ENCODE data around the gene SLC25A43. TPM values are rescaled to one million over a fixed set of nuclear protein-coding genes. Genes with fewer than 3 reads are reported as not detected.

The SLC25A43 gene
- total RNA-seq, 4 donors from 2014 or later, result 7.9 to 18.0 (median 14.3) TPM

GRCh38 chrX:119442286-119442685, 43.1 kb downstream of the SLC25A43 start:
- TF ChIP-seq POLR2AphosphoS5 (IDR thresholded peaks at IDR 0.05) (no peak), EP300 (IDR thresholded peaks at IDR 0.05) (no peak), POLR2A (IDR thresholded peaks at IDR 0.05) (no peak)
- TF ChIP-seq, protein P1, sequence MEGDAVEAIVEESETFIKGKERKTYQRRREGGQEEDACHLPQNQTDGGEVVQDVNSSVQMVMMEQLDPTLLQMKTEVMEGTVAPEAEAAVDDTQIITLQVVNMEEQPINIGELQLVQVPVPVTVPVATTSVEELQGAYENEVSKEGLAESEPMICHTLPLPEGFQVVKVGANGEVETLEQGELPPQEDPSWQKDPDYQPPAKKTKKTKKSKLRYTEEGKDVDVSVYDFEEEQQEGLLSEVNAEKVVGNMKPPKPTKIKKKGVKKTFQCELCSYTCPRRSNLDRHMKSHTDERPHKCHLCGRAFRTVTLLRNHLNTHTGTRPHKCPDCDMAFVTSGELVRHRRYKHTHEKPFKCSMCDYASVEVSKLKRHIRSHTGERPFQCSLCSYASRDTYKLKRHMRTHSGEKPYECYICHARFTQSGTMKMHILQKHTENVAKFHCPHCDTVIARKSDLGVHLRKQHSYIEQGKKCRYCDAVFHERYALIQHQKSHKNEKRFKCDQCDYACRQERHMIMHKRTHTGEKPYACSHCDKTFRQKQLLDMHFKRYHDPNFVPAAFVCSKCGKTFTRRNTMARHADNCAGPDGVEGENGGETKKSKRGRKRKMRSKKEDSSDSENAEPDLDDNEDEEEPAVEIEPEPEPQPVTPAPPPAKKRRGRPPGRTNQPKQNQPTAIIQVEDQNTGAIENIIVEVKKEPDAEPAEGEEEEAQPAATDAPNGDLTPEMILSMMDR (IDR thresholded peaks at IDR 0.05), result no peak
- no peak overlapping the region for H3K4me3 ChIP-seq
- no peaks in the 10 kb centered on the region for H3K27me3 ChIP-seq
- H3K4me1 ChIP-seq, result no peaks in the 10 kb centered on the region
- no peaks in the 10 kb centered on the region for H3K36me3 ChIP-seq
- WGBS, 2 donors (ENCODE audit: low coverage in 1 of 2), result 57 to 80% methylated on average over 2 of the region's 2 CpGs
- H3K9me3 ChIP-seq, result no peaks in the 10 kb centered on the region
- no peak overlapping the region for H3K27ac ChIP-seq
- ATAC-seq, result no peak

DNA sequence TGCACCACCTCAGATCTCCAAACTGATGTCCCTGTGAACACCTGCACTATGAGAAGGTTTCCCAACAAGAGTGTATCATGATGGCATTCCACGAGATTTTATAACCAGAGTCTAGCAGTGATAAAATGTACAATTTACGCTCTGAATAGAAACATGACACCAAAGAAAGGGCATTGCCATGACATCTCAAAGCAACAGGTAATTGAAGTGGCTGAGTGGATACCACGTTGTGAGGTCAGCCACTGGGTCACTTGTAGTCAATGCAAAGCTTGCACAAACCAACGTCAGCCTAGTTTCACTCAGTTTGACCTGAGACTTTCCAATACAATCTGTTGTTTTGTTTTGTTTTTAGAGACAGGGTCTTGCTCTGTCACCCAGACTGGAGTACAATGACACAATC, 54.1 kb downstream of the SLC25A43 start:
- H3K27ac ChIP-seq, result no peak overlapping the region
- ATAC-seq, result no peak
- H3K4me3 ChIP-seq, result no peak overlapping the region
- TF ChIP-seq EP300 (IDR thresholded peaks at IDR 0.05), result no peak
- TF ChIP-seq, protein P1 (IDR thresholded peaks at IDR 0.05), result no peak
- TF ChIP-seq POLR2AphosphoS5 (IDR thresholded peaks at IDR 0.05), result no peak
- no peak for TF ChIP-seq POLR2A (IDR thresholded peaks at IDR 0.05)
- H3K36me3 ChIP-seq, result peaks cover 0 to 8% of the 10 kb centered on the region in 2 donors
- H3K4me1 ChIP-seq, result no peaks in the 10 kb centered on the region
- H3K9me3 ChIP-seq, result no peaks in the 10 kb centered on the region
- 52 to 86% methylated on average over 4 of the region's 4 CpGs for WGBS, 2 donors (ENCODE audit: low coverage in 1 of 2)
- no peaks in the 10 kb centered on the region for H3K27me3 ChIP-seq

- H3K27ac ChIP-seq, result no peak overlapping the region
- no peaks in the 10 kb centered on the region for H3K4me1 ChIP-seq
- TF ChIP-seq POLR2A (IDR thresholded peaks at IDR 0.05) (no peak), EP300 (IDR thresholded peaks at IDR 0.05) (no peak), POLR2AphosphoS5 (IDR thresholded peaks at IDR 0.05) (no peak)
- TF ChIP-seq, protein P1 (IDR thresholded peaks at IDR 0.05), result no peak
- no peak overlapping the region for H3K4me3 ChIP-seq
- 88 to 100% methylated on average over 1 of the region's 1 CpG for WGBS, 2 donors (ENCODE audit: low coverage in 1 of 2)
- H3K9me3 ChIP-seq, result no peaks in the 10 kb centered on the region
- ATAC-seq, result no peak
- H3K27me3 ChIP-seq, result no peaks in the 10 kb centered on the region
- peaks cover 0 to 8% of the 10 kb centered on the region in 2 donors for H3K36me3 ChIP-seq
Measured at GRCh38 chrX:119455264-119455663, 56.1 kb downstream of the SLC25A43 start.

GRCh38 chrX:119459181-119459580, 60.0 kb downstream of the SLC25A43 start:
- TF ChIP-seq, protein P1 (IDR thresholded peaks at IDR 0.05), result no peak
- no peak for TF ChIP-seq POLR2AphosphoS5 (IDR thresholded peaks at IDR 0.05)
- TF ChIP-seq EP300 (IDR thresholded peaks at IDR 0.05), result no peak
- no peak for TF ChIP-seq POLR2A (IDR thresholded peaks at IDR 0.05)
- H3K4me3 ChIP-seq, result no peak overlapping the region
- 64 to 82% methylated on average over 4 of the region's 4 CpGs for WGBS, 2 donors (ENCODE audit: low coverage in 1 of 2)
- ATAC-seq, result no peak
- no peaks in the 10 kb centered on the region for H3K36me3 ChIP-seq
- no peaks in the 10 kb centered on the region for H3K9me3 ChIP-seq
- no peak overlapping the region for H3K27ac ChIP-seq
- H3K27me3 ChIP-seq, result no peaks in the 10 kb centered on the region
- H3K4me1 ChIP-seq, result no peaks in the 10 kb centered on the region

DNA sequence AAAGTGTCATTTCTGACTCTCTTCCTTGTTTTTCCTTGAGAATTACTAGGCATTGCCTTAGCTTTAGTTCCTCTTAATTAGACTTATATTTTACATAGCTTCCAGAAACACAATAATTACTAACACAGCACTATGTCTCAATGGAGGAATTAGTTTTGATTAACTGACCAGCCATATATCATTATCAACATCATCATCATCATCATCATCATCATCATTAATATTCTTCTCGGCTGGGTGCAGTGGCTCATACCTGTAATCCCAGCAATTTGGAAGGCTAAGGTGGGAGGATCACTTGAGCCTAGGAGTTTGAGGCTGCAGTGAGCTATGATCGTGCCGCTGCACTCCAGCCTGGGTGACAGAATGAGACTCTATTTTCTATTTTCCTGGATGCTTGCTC, 66.4 kb downstream of the SLC25A43 start:
- H3K27ac ChIP-seq, result no peak overlapping the region
- no peak for ATAC-seq

More for the DNA sequence above, 66.4 kb downstream of the SLC25A43 start:
- H3K27me3 ChIP-seq, result no peaks in the 10 kb centered on the region
- peaks cover 0 to 20% (median 0%) of the 10 kb centered on the region in 3 donors for H3K4me1 ChIP-seq
- 93 to 100% methylated on average over 2 to 3 of the region's 3 CpGs for WGBS, 2 donors (ENCODE audit: low coverage in 1 of 2)
- no peak overlapping the region for H3K4me3 ChIP-seq
- H3K9me3 ChIP-seq, result no peaks in the 10 kb centered on the region
- TF ChIP-seq, protein P1 (IDR thresholded peaks at IDR 0.05), result no peak
- TF ChIP-seq POLR2A (IDR thresholded peaks at IDR 0.05) (no peak), EP300 (IDR thresholded peaks at IDR 0.05) (no peak), POLR2AphosphoS5 (IDR thresholded peaks at IDR 0.05) (no peak)
- H3K36me3 ChIP-seq, result peaks cover 0 to 10% of the 10 kb centered on the region in 2 donors

Data from gastroesophageal sphincter (tissue), 4 donors.